K562 (cell line): Measurements from ENCODE around the gene FAM118B. TPM values are rescaled to one million over a fixed set of nuclear protein-coding genes. Genes with fewer than 3 reads are reported as not detected.

Source experiments
- ATAC-seq: fragments of 200-7000 bp; cut with Tn5 transposase; 3 replicates; pipeline ENCODE4 v1.9.1; 2020; ENCODE audit warnings: moderate library complexity
- BruUV-seq: library from RNA; stranded (reverse); fragments of 400-500 nt; replicated peaks from 2 replicates; lab custom pipeline; 2021; lab: Mats Ljungman, UMichigan
- CTCF ChIA-PET: fragments of 300-600 bp; formaldehyde crosslinking; extraction: SDS; loops from one replicate; lab custom pipeline; 2021; ENCODE audit warnings: low intra/inter-chr PET ratio; lab: Yijun Ruan, JAX
- POLR2A ChIA-PET: fragments of 300-600, 350-650 bp; sonication (Branson Sonifier 250); formaldehyde crosslinking; extraction: SDS; loops from one replicate; lab custom pipeline; 2021; ENCODE audit warnings: antibody characterized with exemption, inconsistent platforms; lab: Yijun Ruan, JAX
- DNase-seq, 4 experiments: peaks; one replicate each; pipeline versions ENCODE4 v3.0.0 to v3.0.0-alpha.2; 2011 to 2018; ENCODE audit warnings: low spot score in 3 of 4, mixed read lengths in 3 of 4; ENCODE audit errors: extremely low read depth in 1 of 4
- FAIRE-seq: peaks from 2 replicates; lab custom pipeline; 2011; peaks lifted over from hg19 to GRCh38; lab: Jason Lieb, UNC
- H2AFZ ChIP-seq: 2 replicates; pipeline ENCODE4 v1.6.0; 2011; ENCODE audit warnings: low read depth, low read length, control low read depth, inconsistent platforms
- H3K27ac ChIP-seq: fragments of 200-600 bp; 3 replicates; pipeline ENCODE4 v1.8.0; 2011; ENCODE audit warnings: low read depth, mild to moderate bottlenecking, control low read depth, inconsistent platforms, low read length, moderate library complexity, mixed read lengths; ENCODE audit errors: extremely low read depth
- H3K27me3 ChIP-seq, 2 experiments: fragments of 300-600 bp in 1 of 2; 2 replicates in 1 of 2; 3 replicates in 1 of 2; pipeline versions ENCODE4 v1.6.0 to v1.8.0; 2011; ENCODE audit warnings: inconsistent platforms in 2 of 2, low read length in 2 of 2, mild to moderate bottlenecking in 1 of 2, mixed read lengths in 1 of 2, moderate library complexity in 1 of 2; ENCODE audit not compliant: control insufficient read depth in 2 of 2, insufficient read depth in 2 of 2
- H3K36me3 ChIP-seq: fragments of 300-600 bp; 3 replicates; pipeline ENCODE4 v1.8.0; 2011; ENCODE audit warnings: mild to moderate bottlenecking, low read length, inconsistent platforms; ENCODE audit not compliant: control insufficient read depth, insufficient read depth
- H3K4me1 ChIP-seq, 2 experiments: fragments of 200-600 bp in 1 of 2; replicated peaks in 1 of 2; 2 replicates in 1 of 2; 3 replicates in 1 of 2; pipeline versions ENCODE4 v1.5.1 to v1.8.0; 2011; ENCODE audit warnings: inconsistent platforms in 2 of 2, low read length in 2 of 2, mild to moderate bottlenecking in 1 of 2, mixed read lengths in 1 of 2, moderate library complexity in 1 of 2; ENCODE audit not compliant: control insufficient read depth in 2 of 2, insufficient read depth in 2 of 2
- H3K4me2 ChIP-seq: 2 replicates; pipeline ENCODE4 v1.6.1; 2011; ENCODE audit warnings: low read length, control low read depth, inconsistent platforms, mixed read lengths; ENCODE audit not compliant: insufficient read depth
- H3K4me3 ChIP-seq: fragments of 200-600 bp; sonication (generic), shearing (Covaris generic); 2 replicates; pipeline ENCODE4 v1.5.1; 2016; ENCODE audit warnings: control low read depth, inconsistent platforms
- H3K79me2 ChIP-seq: fragments of 200-600 bp; 3 replicates; pipeline ENCODE4 v1.8.0; 2011; ENCODE audit warnings: low read length, inconsistent platforms; ENCODE audit not compliant: control insufficient read depth, insufficient read depth
- H3K9ac ChIP-seq, 2 experiments: 2 replicates each; pipeline versions ENCODE4 v1.6.0 to v1.6.1; 2011; ENCODE audit warnings: low read depth in 2 of 2, low read length in 2 of 2, control low read depth in 1 of 2, inconsistent platforms in 1 of 2, mild to moderate bottlenecking in 1 of 2, mixed read lengths in 1 of 2; ENCODE audit not compliant: insufficient read depth in 1 of 2
- H3K9me1 ChIP-seq: one replicate; pipeline ENCODE4 v1.6.0; 2011; ENCODE audit warnings: inconsistent platforms, mild to moderate bottlenecking, low read length, moderate library complexity; ENCODE audit not compliant: control insufficient read depth, insufficient read depth
- H3K9me3 ChIP-seq: replicated peaks from 2 replicates; pipeline ENCODE4 v1.5.1; 2011; ENCODE audit warnings: low read depth, low read length, inconsistent platforms; ENCODE audit not compliant: control insufficient read depth, insufficient read depth
- H4K20me1 ChIP-seq: replicated peaks from 2 replicates; pipeline ENCODE4 v1.6.1; 2011; ENCODE audit warnings: low read length, inconsistent platforms, mixed read lengths; ENCODE audit not compliant: control insufficient read depth, insufficient read depth
- E2F3 ChIP-seq: fragments of 250-450 bp; sonication (Bioruptor Pico); IDR thresholded peaks from 2 replicates; pipeline ENCODE4 v1.4.0; 2020; ENCODE audit warnings: mild to moderate bottlenecking
- TAL1 ChIP-seq: fragments of 450-650 bp; IDR thresholded peaks from 2 replicates; pipeline ENCODE4 v1.6.1; 2016; ENCODE audit warnings: mild to moderate bottlenecking
- THRAP3 ChIP-seq: fragments of 450-650 bp; IDR thresholded peaks from 2 replicates; pipeline ENCODE4 v1.6.1; 2016; ENCODE audit warnings: mild to moderate bottlenecking, inconsistent platforms, borderline replicate concordance
- XRCC4 ChIP-seq: IDR thresholded peaks from one replicate; pipeline ENCODE4 v1.6.1; 2011; ENCODE audit not compliant: insufficient read depth, insufficient read length; ENCODE audit errors: extremely low read depth
- ZBTB34 ChIP-seq: fragments of 250-450 bp; sonication (Bioruptor Pico); IDR thresholded peaks from 2 replicates; pipeline ENCODE4 v1.8.0; 2021; ENCODE audit warnings: mild to moderate bottlenecking, moderate library complexity
- ZKSCAN1 ChIP-seq: fragments of 150-350 bp; IDR thresholded peaks from 2 replicates; pipeline ENCODE4 v1.6.1; 2016; ENCODE audit warnings: low read depth, low read length
- ZKSCAN8 ChIP-seq: fragments of 200-800 bp; sonication (Bioruptor generic); IDR thresholded peaks from 2 replicates; pipeline ENCODE4 v1.6.1; 2016; ENCODE audit warnings: missing genetic modification characterization, missing compliant biosample characterization
- ZNF398 ChIP-seq: fragments of 250-450 bp; sonication (Bioruptor Pico); IDR thresholded peaks from 2 replicates; pipeline ENCODE4 v1.8.0; 2021; ENCODE audit warnings: moderate library complexity, mild to moderate bottlenecking, inconsistent platforms
- ZNF644 ChIP-seq: fragments of 200-800 bp; sonication (Bioruptor generic); IDR thresholded peaks from 2 replicates; pipeline ENCODE4 v1.6.1; 2016; ENCODE audit warnings: low read depth, missing genetic modification characterization, missing compliant biosample characterization
- WGBS: fragments of 100-300 bp; shearing (Covaris generic); methylation state at CpG from one replicate; pipeline ENCODE4 v1.1.6; 2016; ENCODE audit warnings: low coverage, mixed read lengths; ENCODE audit not compliant: insufficient coverage; ENCODE audit errors: missing lambda C conversion rate; 5-methylcytosine and 5-hydroxymethylcytosine counted together
- in situ Hi-C: fragments of 300-500 bp; cut with MboI; formaldehyde crosslinking; loops from 4 replicates; pipeline ENCODE4 v1.15.0; 2018; ENCODE audit warnings: inconsistent platforms, mixed read lengths
- intact Hi-C: fragments of 100-400 bp; cut with micrococcal nuclease; formaldehyde crosslinking; loops from 2 replicates; pipeline ENCODE4 v1.14.2; 2022
- polyA plus RNA-seq, 8 experiments: library from polyadenylated mRNA; depleted of rRNA in 4 of 8; stranded (reverse) in 5 of 8; unstranded in 3 of 8; fragments of >200 nt; fragmentation: Nextera tagmentation in 2 of 8; fragmentation: Illumina TruSeq in 1 of 8; extraction: Ambion mirVana in 2 of 8; extraction: Trizol in 1 of 8; gene quantifications; 2 replicates each; pipeline versions ENCODE4 v1.2.1 to v1.2.3, GENCODE V29; 2011 to 2014; ENCODE audit warnings: inconsistent platforms in 1 of 8, missing spikeins in 1 of 8
- total RNA-seq, 7 experiments: library from RNA; depleted of rRNA in 6 of 7; stranded (reverse); fragments of >200 nt in 6 of 7; fragmentation: Illumina TruSeq in 2 of 7; extraction: Trizol in 2 of 7; gene quantifications; 2 replicates each; pipeline versions ENCODE4 v1.2.1 to v1.2.3, GENCODE V29; 2011 to 2021; ENCODE audit warnings: low replicate concordance in 1 of 7

The FAM118B gene
- total and polyA plus RNA-seq, 9 of the 15 experiments (the other 6 are each of a cell fraction or from before 2014, with no cell fraction given) = 12.0 to 49.0 (median 22.1) TPM

- Histone ChIP-seq H4K20me1 (no peaks in the 10 kb centered on the region), H2AFZ (no peak overlapping the region), H3K9me3 (no peaks in the 10 kb centered on the region), H3K4me2 (no peak overlapping the region), H3K4me1 (no peaks in the 10 kb centered on the region; a peak in 1 of 5 replicates), H3K79me2 (no peaks in the 10 kb centered on the region), H3K27me3 (peaks cover 52 to 59% of the 10 kb centered on the region in 2 experiments), H3K9ac (no peak overlapping the region), H3K4me3 (no peak overlapping the region), H3K9me1 (no peaks in the 10 kb centered on the region), H3K36me3 (no peaks in the 10 kb centered on the region), H3K27ac (no peak overlapping the region)
- BruUV-seq = no TSS peak
- DNase-seq = no peak
- FAIRE-seq = no peak
- no peak for TF ChIP-seq ZBTB34
- no peak for TF ChIP-seq E2F3 (CRISPR knock-in tag)
- TF ChIP-seq TAL1 = no peak
- TF ChIP-seq XRCC4 = no peak
- TF ChIP-seq ZNF644 (tag) = no peak
- no peak for TF ChIP-seq ZKSCAN1
- no peak for TF ChIP-seq ZNF398 (CRISPR knock-in tag)
- TF ChIP-seq THRAP3 = no peak
- TF ChIP-seq ZKSCAN8 (CRISPR knock-in tag) = no peak
- ATAC-seq = no peak
- in situ Hi-C loops = no loop called here
- WGBS = 0% methylated on average over 3 of the region's 3 CpGs
- POLR2A ChIA-PET = interaction anchor here (0.7 kb wide), 1 partner anchor 238 kb away, joined by 3 read pairs; no protein-coding TSS in a partner anchor
- intact Hi-C loops = no loop called here
- CTCF ChIA-PET = no interaction called here
Measured at GRCh38 chr11:126169291-126169690, 42.3 kb upstream of the FAM118B start.
